Calu3 (cell line): ENCODE data around the gene THSD7B. TPM values are rescaled to one million over a fixed set of nuclear protein-coding genes. Genes with fewer than 3 reads are reported as not detected.

Experiments
- BruUV-seq: library from RNA; stranded (reverse); fragments of 400-500 nt; replicated peaks from 2 replicates; lab custom pipeline; 2021; lab: Mats Ljungman, UMichigan
- CTCF ChIA-PET: fragments of 300-600 bp; sonication (Branson Sonifier 250); formaldehyde crosslinking; loops from one replicate; lab custom pipeline; 2022; ENCODE audit warnings: antibody characterized with exemption; lab: Charles Lee
- DNase-seq: peaks from one replicate; pipeline ENCODE4 v3.0.0; 2022
- H3K27ac Mint-ChIP-seq: one replicate; pipeline ENCODE4 v1.8.0; 2022; ENCODE audit warnings: mixed read lengths; ENCODE audit not compliant: unreplicated experiment
- H3K27me3 Mint-ChIP-seq: one replicate; pipeline ENCODE4 v1.8.0; 2022; ENCODE audit warnings: mixed read lengths; ENCODE audit not compliant: unreplicated experiment
- H3K36me3 Mint-ChIP-seq: one replicate; pipeline ENCODE4 v1.8.0; 2022; ENCODE audit warnings: mild to moderate bottlenecking, moderate library complexity, mixed read lengths; ENCODE audit not compliant: insufficient read depth, unreplicated experiment
- H3K4me1 Mint-ChIP-seq: one replicate; pipeline ENCODE4 v1.8.0; 2022; ENCODE audit warnings: mild to moderate bottlenecking, low read depth, mixed read lengths; ENCODE audit not compliant: unreplicated experiment
- H3K4me3 Mint-ChIP-seq: one replicate; pipeline ENCODE4 v1.8.0; 2022; ENCODE audit warnings: mild to moderate bottlenecking, low read depth, moderate library complexity, mixed read lengths; ENCODE audit not compliant: unreplicated experiment
- H3K9me3 Mint-ChIP-seq: one replicate; pipeline ENCODE4 v1.8.0; 2022; ENCODE audit warnings: low read depth, mixed read lengths; ENCODE audit not compliant: unreplicated experiment
- CTCF ChIP-seq: fragments of 200-600 bp; IDR thresholded peaks from one replicate; pipeline ENCODE4 v1.8.0; 2022; ENCODE audit warnings: antibody characterized with exemption; ENCODE audit not compliant: unreplicated experiment
- intact Hi-C: fragments of 100-400 bp; cut with micrococcal nuclease; formaldehyde crosslinking; loops from one replicate; pipeline ENCODE4 v1.10.0; 2022; ENCODE audit not compliant: unreplicated experiment
- total RNA-seq: library from RNA; stranded (reverse); gene quantifications from 2 replicates; pipeline ENCODE4 v1.2.3, GENCODE V29; 2022

Gene THSD7B
- total RNA-seq, 1 experiment from 2014 or later: not detected

GRCh38 chr2:137133225-137133624 is 367.9 kb downstream of the THSD7B start:
- H3K36me3 Mint-ChIP-seq: no peaks in the 10 kb centered on the region
- no peak for DNase-seq
- H3K4me3 Mint-ChIP-seq: peak overlapping the region; percentile 23
- H3K27ac Mint-ChIP-seq: peak overlapping the region; percentile 12
- no TSS peak for BruUV-seq
- no peaks in the 10 kb centered on the region for H3K27me3 Mint-ChIP-seq
- H3K4me1 Mint-ChIP-seq: peaks cover 14% of the 10 kb centered on the region
- intact Hi-C loops: loop anchor here (2.0 kb wide), 1 partner anchor 16 kb away; no protein-coding TSS in a partner anchor
- no peak for TF ChIP-seq CTCF
- CTCF ChIA-PET: no interaction called here
- H3K9me3 Mint-ChIP-seq: no peaks in the 10 kb centered on the region

GRCh38 chr2:137138263-137138662 is 372.9 kb downstream of the THSD7B start:
- intact Hi-C loops: no loop called here
- H3K4me3 Mint-ChIP-seq: no peak overlapping the region
- no peaks in the 10 kb centered on the region for H3K36me3 Mint-ChIP-seq
- no peak overlapping the region for H3K27ac Mint-ChIP-seq
- peaks cover 2% of the 10 kb centered on the region for H3K4me1 Mint-ChIP-seq
- TF ChIP-seq CTCF: no peak
- H3K27me3 Mint-ChIP-seq: no peaks in the 10 kb centered on the region
- CTCF ChIA-PET: no interaction called here
- H3K9me3 Mint-ChIP-seq: no peaks in the 10 kb centered on the region
- DNase-seq: no peak
- no TSS peak for BruUV-seq

- H3K4me1 Mint-ChIP-seq: no peaks in the 10 kb centered on the region
- no peak for TF ChIP-seq CTCF
- intact Hi-C loops: no loop called here
- H3K4me3 Mint-ChIP-seq: no peak overlapping the region
- CTCF ChIA-PET: interaction anchor here (0.7 to 1.2 kb wide), 2 partner anchors 20 to 1294 kb away, joined by 3 to 5 read pairs; no protein-coding TSS in a partner anchor
- H3K27me3 Mint-ChIP-seq: no peaks in the 10 kb centered on the region
- BruUV-seq: no TSS peak
- peaks cover 3% of the 10 kb centered on the region for H3K9me3 Mint-ChIP-seq
- no peak overlapping the region for H3K27ac Mint-ChIP-seq
- no peaks in the 10 kb centered on the region for H3K36me3 Mint-ChIP-seq
- DNase-seq: no peak
Observed at GRCh38 chr2:137151731-137152130, 386.4 kb downstream of the THSD7B start.

- no peaks in the 10 kb centered on the region for H3K27me3 Mint-ChIP-seq
- no peak for TF ChIP-seq CTCF
- no peak for DNase-seq
- intact Hi-C loops: no loop called here
- H3K4me3 Mint-ChIP-seq: no peak overlapping the region
- H3K36me3 Mint-ChIP-seq: no peaks in the 10 kb centered on the region
- CTCF ChIA-PET: no interaction called here
- H3K4me1 Mint-ChIP-seq: no peaks in the 10 kb centered on the region
- H3K27ac Mint-ChIP-seq: no peak overlapping the region
- no TSS peak for BruUV-seq
- H3K9me3 Mint-ChIP-seq: peaks cover 4% of the 10 kb centered on the region
Observed at GRCh38 chr2:137154946-137155345, 389.6 kb downstream of the THSD7B start.
